Endometrium (tissue), 2 donors: ENCODE results near the gene NCAPG2.
"Not testable (repeated sequence)": the region's sequence is repeated elsewhere in the genome, so short reads cannot be mapped to it uniquely, and the experiment has no call there.

Source experiments
- FAIRE-seq: peaks from 2 replicates; lab custom pipeline; 2012; peaks lifted over from hg19 to GRCh38; lab: Jason Lieb, UNC
- donor health status: control.
- donor health status: control.

The NCAPG2 gene

DNA sequence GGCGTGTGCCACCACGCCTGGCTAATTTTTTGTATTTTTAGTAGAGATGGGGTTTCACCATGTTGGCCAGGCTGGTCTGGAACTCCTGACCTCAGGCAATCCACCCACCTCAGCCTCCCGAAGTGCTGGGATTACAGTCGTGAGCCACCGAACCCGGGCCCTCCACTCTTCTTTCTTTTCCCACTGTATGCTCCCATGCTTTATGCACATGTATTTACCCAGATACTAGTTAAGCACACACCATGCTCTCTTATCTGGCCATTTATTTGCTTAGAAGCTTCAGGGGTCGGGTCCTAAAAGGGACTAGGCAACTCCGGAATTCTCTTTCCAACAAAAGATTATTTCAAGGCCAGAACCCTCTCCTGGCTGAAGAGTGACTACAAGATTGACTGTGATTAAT lies 78.3 kb downstream of the NCAPG2 start:
- FAIRE-seq: not testable (repeated sequence)

DNA sequence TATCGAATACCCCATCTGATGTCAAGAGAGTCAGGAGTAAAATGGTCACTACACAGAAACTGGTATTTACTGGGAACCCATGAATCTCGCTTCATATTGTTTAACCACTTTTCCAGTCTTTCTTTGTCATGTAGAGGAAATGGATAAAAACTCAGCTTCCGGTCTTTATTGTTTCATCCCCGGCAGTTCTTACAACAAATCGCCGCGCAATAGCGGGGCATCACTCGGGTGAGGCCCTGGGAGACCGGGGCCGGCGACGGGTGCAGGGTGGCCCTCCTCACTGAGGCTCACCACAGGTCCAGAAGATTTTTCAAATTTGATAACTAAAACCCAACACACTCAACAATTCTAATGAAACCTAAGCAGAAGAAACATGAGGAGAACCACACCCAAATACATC lies 81.4 kb downstream of the NCAPG2 start:
- FAIRE-seq: no peak

DNA sequence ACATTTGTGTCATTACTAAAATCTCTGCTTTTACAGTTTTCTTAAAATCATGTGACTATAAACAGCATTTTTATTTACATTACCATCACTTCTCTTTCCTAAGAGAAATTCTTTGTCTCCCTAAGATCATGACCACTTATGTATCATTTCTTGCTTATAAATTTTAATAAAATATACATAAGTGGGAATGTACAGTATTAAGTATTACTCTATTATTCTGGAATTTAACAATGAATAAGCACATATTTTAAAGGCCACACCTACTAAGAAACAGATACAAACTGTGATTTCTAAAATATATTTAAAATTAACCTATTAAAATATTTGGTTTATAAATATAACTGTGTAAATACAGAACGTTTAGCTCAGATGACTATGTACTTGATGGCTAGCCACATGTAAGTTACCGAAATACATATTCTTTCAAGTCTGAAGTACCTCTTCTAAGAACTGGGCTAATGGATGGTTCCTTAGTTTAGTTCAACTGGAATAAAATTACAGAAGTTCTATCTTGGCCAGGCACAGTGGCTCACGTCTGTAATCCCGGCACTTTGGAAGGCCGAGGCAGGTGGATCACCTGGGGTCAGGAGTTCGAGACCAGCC lies 83.7 kb downstream of the NCAPG2 start:
- peak; percentile 59 for FAIRE-seq

DNA sequence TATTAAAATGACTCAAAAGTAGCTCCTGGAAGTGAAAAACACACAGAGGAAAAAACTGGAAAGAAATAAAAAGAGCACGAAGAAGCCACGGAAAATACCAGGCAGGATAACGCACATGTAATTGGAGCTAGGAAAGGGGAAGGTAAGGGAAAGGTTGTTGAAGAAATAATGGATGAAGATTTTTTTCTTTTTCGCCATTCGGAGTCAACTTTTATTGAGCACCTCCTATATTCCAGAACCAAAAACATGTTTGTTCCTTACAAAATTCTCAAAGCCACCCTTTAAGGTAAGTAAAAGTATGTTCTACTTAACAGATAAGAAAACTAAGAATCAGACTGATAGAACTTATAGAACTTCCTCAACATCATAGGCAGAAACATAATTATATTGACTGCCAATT lies 84.2 kb downstream of the NCAPG2 start:
- no peak for FAIRE-seq

DNA sequence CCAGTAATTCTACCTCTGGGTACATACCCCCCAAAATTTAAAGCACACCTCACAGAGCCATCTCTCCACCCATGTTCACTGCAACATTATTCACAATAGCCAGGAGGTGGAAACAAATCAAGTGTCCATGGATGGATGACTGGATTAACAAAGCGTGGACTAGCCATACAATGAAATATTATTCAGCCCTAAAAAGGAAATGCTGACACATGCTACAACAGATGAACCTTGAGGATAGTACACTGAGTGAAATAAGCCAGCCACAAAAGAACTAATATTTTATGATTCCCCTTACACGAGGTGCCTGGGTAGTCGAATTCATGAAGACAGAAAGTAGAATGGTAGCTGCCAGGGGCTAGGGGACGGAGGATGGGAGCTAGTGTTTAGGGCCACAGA lies 85.9 kb downstream of the NCAPG2 start:
- FAIRE-seq: no peak

DNA sequence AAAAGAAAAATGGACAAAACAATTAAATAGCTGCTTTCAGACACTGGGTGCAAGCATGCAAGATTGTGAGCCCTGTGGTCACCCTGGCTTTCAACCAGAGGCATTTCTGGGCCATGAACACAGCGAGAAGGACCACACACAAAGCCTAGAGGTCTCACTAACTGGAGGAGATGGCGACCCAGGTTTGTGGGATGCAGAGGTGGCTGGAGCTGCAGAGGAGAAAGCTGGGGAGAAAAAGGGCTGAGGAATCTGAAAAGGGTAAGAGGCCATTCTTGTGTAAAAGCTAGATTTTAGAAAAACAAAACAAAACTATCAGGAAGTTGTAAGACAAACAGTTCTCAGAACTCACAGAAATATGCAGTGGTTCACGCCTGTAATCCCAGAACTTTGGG lies 86.9 kb downstream of the NCAPG2 start:
- peak; percentile 95 for FAIRE-seq

DNA sequence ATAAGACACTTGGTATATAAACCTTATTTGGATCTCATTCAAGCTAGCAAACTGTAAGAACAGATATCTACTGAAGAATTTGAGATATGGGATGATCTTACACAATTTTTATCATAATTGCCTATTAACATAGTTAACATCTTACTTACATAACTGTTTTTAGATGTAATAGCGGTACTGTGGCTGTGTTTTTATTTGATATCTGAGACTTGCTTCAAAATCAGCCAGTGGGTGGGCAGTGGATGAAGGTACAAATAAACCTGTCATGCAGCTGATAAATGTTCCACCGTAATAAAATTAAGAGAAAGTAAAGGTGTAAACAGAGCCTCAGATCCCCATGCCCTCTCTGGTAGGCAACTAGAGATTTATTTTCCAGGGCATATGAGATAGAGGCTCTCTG lies 88.6 kb downstream of the NCAPG2 start:
- FAIRE-seq: peak; percentile 29

DNA sequence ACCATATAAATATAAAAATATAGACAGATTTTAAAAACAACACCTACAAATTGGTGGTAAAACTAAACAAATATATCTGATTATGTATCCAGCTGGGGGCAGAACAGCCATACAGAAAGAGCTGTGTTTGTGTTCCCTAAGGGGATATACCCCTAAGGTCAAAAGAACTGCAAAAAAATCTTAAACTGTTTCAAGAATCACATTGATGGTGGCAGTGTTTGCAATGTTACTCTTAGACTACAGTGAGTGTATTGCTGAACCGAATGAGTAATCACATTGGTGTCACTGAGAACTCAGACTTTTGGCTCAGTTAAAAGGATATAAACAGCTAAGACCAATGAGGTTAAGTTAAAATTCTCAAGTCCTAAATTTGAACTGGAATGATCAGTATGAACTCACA lies 89.9 kb downstream of the NCAPG2 start:
- FAIRE-seq: peak; percentile 8

DNA sequence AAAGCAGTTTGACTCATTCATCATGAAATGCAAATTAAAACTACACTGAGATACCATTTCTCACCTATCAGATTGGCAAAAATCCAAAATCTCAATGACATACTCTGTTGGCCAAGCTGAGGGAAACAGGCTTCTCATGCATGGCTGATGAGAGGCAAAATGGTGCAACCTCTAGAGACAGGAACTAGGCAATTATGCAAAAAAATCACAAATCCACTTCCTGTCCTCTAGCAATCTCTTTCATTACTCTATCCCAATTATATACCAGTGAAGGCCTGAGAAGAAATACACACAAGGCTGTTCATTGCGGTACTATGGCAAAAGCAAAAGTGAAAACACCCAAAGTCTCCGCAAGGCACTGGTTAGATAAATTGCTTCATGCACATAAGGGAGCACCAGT lies 91.1 kb downstream of the NCAPG2 start:
- FAIRE-seq: no peak

DNA sequence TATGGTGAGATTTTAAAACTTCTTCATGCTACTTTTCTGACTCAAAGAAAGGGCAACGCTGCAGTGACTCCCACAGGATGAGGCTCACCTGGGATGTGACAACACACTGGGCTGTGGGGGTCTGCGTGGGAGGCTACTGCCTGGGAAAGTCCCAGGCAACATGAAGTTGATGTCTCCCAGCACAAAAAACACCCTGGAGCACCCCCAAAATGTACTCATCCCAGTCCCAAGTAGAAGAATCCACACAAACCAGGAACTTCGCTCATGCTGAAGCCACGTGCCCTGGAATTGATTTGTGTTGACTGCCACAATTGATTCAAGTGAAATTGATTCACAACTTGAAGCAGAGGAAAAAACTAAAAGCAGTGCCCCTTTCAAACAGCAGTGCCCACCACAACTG lies 92.1 kb downstream of the NCAPG2 start:
- FAIRE-seq: no peak

DNA sequence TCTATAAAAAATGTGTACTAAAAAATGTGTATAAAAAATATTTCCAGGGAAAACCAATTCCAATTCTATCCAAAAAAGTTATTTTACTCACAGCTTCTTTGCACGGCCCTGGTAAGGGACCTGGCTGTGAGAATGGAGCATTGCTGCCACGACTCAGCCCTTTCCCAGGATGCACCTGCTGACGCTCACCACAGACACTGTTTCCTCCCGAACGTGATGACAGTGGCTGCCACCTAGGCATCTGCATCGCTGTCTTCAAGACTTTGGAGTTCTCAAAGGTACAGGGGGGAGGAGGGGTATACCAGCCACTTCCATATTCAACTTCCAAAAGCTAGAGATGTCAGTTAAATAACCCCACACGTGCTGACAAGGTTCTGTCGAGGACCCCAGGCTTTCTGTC lies 93.1 kb downstream of the NCAPG2 start:
- FAIRE-seq: no peak

DNA sequence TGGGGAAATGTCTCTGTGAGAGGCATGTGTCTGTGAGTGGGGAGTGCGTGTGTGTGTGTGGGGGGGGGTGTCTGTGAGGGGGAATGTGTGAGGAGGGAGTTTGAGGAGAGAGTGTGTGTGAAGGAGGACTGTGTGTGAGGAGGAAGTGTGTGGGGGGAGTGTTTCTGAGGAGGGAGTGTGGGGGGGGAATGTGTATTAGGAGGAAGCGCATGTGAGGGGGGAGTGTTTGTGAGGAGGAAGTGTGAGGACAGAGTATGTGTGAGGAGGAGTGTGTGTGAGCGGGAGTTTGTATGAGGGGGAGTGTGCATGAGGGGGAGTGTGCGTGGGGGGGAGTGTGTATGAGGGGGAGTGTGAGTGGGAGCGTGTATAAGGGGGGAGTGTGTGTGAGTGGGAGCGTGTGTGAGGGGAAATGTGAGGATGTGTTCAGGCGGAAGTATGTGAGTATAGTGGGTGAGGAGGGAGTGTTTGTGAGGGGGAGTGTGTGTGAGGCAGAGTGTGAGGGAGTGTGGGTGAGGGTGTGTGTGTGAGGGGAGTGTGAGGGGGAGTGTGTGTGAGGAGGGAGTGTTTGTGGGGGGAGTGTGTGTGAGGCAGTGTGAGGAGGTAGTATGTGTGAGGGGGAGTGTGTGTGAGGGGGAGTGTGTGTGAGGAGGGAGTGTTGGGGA lies 95.2 kb downstream of the NCAPG2 start:
- no peak for FAIRE-seq

DNA sequence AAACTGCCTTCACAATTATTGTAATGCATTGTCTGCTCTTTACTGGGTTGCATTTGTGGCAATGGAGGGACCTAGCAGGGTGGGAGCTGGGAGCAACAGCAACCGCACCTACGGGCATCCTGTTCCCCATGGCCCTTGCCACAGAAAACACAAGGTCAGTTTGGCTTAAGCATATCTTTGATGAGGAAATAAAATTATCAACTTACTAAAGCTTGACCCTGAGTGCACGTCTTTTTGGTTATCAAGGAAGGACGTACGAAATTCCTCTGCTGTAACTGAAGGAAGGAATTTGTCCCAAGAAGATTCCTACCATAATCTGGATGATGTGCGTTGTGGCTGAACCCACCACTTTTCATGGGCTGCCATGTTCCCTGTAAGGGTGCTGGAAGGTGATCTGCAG lies 97.0 kb downstream of the NCAPG2 start:
- FAIRE-seq: no peak

DNA sequence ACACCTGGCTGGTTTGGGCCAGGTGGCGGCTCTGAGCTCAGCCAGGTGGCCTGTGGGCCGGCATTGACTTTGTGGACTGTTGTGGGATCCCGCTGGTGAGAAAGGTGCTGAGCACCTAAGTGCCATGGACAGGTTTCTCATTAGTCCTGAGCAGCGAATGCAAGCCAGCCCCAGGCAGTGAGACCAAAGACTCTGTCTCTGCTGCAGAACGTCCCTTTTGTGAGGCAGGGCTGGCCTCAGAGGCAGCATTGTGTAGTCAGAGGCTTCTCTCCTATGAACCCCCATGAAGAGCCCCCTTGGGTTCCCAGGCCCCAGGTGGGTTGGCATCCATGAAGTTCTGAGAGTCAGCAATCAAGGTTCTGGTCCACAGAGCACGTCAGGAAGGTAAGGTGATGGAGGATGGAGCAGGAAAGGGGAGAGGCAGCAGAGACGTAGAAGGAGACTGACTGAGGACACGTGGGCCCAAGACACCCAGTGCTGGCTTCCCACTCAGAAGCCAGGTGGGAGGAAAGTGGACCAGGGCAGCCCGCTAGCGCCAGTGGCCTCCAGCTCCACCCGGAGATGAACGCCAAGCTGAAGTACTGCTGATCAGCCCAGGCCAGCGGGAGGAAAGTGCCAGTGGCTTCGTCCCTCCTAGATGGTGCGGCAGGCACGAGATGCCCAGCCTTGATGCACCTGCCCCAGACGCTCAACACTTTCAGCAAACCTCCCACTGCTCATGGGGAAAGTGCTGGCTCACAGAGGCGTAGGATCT lies 97.8 kb downstream of the NCAPG2 start:
- FAIRE-seq: no peak

DNA sequence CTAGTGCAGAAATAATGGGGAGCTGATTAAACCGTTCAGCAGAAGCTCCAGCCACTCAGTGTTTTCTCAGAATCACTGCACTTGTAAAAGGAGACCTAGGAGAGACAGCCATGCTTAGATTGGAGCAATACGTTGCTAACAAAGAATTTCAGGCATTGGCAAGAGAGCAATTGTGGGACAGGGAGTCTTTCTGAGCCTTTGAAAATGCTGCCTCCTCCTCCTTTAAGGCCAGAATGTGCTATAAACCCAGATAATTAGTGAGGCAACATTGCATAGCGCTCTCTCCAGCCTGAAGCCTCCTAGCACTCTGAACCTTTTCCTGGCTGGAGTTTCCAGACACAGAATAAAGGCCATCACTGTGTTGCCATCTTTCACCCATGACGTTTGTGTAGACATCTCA lies 98.5 kb downstream of the NCAPG2 start:
- no peak for FAIRE-seq

DNA sequence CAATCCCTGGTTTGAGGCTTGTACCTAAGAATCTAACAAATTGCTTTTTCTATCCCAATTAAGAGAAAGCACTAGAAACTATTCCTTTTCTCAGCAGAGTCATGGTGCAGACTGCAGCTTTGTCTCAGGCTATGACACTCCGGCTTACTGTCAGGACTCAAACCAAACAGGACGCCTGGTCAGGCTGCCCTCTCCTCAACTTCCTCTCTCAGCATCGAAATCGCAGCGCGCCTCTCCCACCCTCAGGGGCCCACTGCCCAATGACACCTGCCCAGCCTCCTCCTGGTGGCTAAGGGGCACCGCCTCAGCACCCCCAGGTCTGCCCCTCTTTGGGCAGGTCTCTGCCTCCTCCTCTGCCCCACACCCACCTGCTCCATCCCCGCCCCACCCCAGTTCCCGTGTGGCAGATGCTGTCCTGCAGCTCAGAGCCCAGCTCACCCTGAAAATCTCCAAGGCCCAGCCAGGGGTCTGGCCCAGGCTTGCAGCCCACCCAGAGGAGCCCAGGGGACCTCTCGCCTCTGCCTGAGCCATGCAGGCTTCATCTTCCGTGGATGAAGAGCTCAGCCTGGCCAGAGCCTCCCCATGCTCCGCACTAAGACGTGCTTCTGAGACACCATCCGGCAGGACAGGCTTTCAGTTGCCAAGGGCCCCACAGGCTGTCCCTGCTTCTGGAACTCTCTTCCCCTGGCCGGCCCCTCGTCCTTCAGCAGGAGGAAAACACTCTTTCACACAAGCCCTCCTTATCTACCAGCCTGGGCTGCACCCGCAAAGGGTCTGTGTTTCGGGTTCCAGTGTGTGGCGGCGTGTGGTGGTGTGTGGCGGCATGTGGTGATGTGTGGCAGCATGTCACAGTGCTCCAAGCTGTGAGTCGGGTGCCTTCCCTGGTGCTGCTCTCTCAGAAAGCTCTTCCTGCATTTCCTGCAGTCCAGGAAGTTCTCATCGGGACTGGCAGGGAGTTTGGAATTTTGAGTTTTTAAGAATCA lies 100.5 kb downstream of the NCAPG2 start:
- FAIRE-seq: no peak

DNA sequence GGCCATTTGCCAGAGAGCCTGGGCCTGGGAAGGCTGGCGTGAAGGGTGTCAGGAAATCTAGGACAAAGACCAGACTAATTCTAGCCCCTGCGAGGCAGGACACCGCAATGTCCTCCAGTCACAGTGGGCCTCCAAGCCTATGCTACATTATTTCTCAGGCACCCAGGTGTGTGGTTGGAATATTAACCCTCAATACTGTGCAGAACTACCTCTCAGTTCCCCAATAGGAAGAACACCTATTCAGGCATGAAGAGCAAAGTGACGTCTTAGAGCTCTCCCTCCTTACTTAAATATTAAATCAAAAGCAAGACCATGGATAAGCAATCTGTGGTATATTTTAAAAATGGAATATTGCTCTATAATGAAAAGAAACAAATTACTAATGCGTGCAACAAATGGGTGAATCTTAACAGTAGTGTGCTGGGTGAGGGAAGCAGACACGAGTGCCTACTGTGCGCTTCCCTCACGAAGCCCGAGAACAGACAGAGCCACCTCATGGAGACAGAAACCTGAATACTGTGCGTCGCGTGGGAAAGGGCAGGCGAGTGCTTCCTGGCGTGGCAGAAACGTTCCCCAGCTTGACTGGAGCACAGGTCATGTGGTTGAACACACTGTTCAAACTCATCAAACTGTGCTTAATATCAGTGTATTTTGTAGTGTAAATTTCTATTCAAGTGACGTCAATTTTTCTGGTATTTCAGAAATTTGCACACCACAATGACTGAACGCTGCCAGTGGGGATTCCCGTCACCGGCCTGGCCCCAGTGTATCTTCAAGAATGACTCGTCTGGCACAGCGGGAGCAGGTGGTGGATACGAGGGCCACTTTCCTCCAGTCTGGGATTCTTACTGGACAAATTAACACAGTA lies 101.5 kb downstream of the NCAPG2 start:
- FAIRE-seq: no peak

DNA sequence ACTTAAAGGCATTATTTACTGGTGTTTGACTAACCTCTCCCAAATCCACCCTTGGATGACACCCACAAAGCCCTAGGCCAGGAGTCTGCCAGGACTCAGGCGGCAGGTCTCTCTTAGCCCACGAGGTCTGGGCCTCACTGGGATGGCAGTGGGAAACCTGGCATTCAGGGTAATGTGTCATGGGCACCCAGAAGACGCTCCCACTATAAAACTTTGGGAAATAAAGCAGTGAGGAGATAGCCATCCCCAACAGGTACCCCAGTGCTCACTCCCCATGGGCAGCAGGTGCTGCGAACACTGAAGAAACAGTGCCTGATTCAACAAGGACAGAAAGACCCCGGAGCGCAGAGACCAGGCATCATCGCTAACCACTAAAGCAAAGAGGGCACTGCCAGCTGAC lies 102.6 kb downstream of the NCAPG2 start:
- no peak for FAIRE-seq

DNA sequence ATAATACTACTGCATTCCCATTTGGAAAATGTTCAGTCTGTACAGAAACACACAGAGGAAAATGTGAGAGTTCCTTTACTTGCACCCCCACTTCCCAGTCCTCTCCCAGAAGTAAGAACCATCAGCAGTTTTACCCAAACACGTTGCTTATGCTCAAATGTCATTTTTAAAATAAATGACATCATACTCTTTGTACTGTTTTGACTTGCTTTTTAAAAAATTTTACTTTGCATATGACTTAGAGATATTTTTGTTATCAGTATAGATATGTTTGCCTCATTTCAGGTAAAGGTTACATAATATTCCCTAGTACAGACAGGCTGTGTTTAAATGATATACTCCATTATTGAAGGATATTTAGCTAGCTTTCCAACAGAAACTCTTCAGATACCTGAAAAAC lies 103.5 kb downstream of the NCAPG2 start:
- no peak for FAIRE-seq

DNA sequence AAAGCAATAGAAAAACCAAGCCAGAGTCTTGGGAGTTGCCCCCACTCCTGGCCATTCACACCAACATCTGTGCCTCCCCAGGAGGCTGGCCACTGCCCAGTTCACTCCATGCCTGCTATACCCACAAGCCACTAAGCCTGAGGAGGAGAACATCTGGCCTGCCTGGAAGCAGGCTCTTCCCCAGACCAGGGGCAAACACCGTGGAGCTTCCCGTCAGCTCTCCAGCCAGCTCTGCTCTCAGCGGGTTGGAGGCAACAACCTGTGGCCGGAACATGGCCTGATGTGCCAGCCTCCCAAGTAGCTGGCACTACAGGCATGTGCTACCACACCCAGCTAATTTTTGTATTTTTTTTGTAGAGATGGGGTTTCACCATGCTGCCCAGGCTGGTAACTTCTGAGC lies 107.9 kb downstream of the NCAPG2 start:
- no peak for FAIRE-seq

DNA sequence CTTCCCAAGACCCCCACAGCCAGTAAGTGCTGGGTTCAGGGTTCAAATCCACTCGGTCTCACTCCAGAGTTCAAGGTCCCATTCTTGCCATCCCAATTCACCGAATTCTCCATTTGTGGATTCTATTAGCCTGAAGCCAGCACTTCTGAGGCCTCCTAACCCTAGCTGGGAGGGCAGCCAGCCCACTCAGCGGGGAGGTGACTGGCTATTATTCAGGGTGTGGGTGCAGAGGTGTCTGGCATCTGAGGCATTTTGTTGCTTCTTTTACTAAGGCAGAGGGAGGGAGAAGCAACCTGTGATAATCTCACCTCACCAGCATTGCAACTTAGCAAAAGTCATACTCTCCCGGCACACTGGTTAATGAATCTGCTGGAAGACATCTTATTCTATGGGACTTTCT lies 108.3 kb downstream of the NCAPG2 start:
- FAIRE-seq: no peak
